HG03159 (cell line): ENCODE results near the gene PTF1A.
A peak's percentile ranks its signal among the peaks of the same experiment; 100 is the strongest.

Experiments
- ATAC-seq: cut with Tn5 transposase; IDR thresholded peaks from one replicate; pipeline ENCODE4 v1.9.1; 2021; ENCODE audit warnings: mild to moderate bottlenecking, moderate library complexity; ENCODE audit not compliant: unreplicated experiment

Gene PTF1A

DNA sequence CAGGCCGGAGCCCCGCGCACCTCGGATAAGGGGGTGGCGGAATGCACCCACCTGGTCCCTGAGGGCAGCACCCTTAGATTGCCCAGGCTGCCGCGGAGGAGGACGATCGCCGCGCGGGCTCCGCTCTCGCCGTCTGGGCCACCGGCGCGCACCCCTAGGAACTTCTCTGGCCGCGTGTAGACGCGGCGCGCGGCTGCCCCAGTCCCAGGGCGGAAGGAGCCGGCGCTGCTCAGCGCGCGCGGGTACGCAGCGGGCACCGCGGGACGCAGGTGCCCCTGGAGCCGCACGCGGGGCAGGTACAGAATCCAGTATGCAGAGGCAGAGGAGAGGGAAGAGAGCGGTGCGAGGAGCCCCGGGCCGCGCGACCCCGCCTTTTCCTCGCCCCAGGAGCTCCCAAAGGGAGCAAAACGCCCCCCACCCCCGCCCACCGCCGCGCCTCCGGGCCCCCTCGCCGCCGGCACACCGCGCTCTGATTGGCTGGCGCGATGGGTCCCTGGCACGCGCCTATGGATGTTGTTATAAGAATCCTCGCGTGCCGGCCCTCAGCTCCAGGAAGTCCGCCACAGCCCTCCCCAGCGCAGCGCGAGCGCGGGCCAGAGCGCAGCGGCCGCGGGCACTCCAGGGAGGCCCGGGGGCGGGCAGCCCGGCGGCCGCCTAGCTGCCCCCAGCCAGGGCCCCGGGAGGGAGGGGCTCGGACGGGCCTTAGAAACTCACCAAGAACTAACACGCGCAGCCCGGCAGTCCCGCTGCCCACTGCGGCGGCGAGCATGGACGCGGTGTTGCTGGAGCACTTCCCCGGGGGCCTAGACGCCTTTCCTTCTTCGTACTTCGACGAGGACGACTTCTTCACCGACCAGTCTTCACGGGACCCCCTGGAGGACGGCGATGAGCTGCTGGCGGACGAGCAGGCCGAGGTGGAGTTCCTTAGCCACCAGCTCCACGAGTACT, at the start of gene PTF1A:
Gene PTF1A, plus strand, starts transcription at position 549 of the 948 bp plus-strand sequence. Its CDS starts 219 bp downstream, at position 768.
- no peak for ATAC-seq

- ATAC-seq = no peak
Observed at GRCh38 chr10:23146258-23146657, 45.9 kb upstream of the PTF1A start.

- ATAC-seq = no peak
Observed at GRCh38 chr10:23147035-23147434, 45.1 kb upstream of the PTF1A start.

DNA sequence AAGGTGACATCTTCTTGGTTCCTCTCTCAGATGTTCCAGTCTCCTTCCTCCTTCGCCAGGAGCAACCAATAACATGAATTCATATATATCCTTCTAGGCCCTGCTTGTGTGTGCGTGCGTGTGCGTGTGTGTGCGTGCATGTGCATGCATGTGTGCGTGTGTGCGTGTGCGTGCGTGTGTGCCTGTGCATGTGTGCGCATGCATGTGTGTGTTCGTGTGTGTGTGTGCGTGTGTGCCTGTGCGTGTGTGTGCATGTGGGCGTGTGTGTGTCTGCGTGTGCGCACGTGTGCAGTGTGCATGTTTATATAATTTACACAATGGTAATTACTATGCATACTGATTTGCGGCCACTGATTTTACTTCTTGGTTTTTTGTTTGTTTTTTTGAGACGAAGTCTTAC, 43.9 kb upstream of the PTF1A start:
- ATAC-seq = no peak

- no peak for ATAC-seq
Observed at GRCh38 chr10:23150091-23150490, 42.0 kb upstream of the PTF1A start.

- no peak for ATAC-seq
Observed at GRCh38 chr10:23150610-23151009, 41.5 kb upstream of the PTF1A start.

GRCh38 chr10:23151071-23151470, 41.0 kb upstream of the PTF1A start:
- ATAC-seq = no peak

- ATAC-seq = no peak
Observed at GRCh38 chr10:23155169-23155568, 36.9 kb upstream of the PTF1A start.

DNA sequence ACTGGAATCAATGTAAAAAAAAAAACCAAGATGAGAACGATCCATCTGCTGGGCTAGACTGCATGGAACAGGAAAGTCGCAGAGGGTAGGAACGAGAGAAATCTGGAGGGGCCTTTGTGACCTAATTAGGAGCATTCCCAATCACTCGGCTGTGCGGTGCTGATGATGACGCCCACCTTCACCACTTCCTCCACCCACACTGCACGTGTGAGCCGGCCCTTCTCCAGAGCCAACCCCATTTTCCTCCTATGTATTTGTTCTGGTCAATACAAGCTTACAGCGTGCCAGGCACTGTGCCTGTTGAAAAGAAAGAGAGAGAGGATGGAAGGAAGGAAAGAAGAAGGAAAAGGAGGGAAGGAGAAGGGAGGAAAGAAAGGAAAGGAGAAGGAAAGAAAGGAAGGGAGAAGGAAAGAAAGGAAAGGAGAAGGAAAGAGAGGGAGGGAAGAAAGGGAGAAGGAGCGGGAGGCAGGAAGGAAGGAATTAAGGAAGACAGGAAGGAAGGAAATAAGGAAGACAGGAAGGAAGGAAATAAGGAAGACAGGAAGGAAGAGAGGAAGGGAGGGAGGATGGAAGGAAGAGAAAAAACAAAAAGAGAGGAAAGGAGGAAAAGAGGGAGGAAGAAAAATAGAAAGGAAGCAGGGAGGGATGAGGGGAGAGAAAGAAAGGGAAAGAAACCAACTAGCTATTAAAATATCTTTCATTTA, 35.5 kb upstream of the PTF1A start:
- no peak for ATAC-seq

GRCh38 chr10:23157239-23157681, 34.9 kb upstream of the PTF1A start:
- no peak for ATAC-seq

- peak; percentile 69 for ATAC-seq
Observed at GRCh38 chr10:23157691-23158369, 34.3 kb upstream of the PTF1A start.

DNA sequence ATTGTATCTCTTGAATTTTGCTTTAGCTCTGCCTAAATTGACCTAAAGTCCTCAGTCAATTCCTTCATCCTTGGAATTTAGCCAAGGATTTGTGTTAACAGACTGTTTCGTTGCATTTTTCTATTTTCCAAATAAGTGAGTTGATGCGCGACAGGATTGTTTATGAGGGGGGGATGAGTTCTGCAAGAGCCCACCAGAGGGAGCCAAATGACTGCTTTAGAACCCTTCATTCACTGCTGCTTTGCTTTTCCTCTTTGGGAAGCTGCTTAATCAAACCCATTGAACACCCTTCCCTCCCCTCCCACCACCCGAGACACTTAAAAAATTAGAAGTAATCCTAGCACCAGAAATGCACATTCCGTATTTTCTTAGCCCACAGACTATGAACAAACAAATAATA, 33.7 kb upstream of the PTF1A start:
- peak; percentile 86 for ATAC-seq

- no peak for ATAC-seq
Observed at GRCh38 chr10:23171232-23171876, 20.8 kb upstream of the PTF1A start.

GRCh38 chr10:23172429-23173213, 19.5 kb upstream of the PTF1A start:
- no peak for ATAC-seq

DNA sequence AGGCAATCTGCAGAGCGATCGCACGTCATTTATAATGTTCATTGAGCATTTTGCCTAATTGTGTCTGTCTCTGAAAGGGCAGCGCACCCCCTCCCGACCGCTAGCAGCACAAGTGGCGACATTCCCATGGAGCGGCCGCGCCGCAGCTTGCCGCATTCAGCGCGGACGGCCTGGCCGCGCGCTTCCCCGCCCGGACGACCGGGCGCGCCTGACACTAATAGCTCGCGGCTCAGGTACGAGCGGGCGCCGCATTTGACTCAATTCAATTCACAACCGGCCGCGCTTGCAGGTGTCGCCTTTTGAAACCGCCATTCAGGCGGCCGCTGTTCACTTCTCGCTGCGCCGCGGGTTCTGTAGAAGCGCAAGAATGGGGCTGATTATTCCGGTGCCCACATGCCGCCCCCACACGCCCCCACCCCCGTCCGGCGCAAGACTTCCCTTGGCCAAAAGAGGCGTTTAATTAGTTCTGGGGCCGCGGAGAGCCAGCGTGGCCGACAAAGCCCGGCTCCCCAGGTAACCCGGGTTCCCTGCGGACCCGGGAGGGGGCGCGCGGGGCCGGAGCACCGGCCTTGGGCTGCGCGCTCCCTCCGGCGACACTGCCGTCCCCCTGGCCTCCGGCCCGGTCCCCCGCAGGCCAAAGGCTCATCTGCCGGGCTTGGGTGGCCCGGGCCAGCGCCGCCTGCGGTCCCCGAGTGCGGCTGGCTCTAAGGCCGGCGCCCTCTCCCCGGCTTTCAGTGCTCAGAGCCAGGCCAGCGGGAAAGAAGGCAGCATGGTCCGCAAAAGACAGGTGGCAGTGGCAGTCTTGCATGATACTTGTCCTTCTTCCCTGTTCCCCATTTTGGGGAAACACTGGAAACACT, 18.7 kb upstream of the PTF1A start:
- ATAC-seq = no peak

GRCh38 chr10:23174074-23174976, 17.8 kb upstream of the PTF1A start:
- ATAC-seq = no peak

DNA sequence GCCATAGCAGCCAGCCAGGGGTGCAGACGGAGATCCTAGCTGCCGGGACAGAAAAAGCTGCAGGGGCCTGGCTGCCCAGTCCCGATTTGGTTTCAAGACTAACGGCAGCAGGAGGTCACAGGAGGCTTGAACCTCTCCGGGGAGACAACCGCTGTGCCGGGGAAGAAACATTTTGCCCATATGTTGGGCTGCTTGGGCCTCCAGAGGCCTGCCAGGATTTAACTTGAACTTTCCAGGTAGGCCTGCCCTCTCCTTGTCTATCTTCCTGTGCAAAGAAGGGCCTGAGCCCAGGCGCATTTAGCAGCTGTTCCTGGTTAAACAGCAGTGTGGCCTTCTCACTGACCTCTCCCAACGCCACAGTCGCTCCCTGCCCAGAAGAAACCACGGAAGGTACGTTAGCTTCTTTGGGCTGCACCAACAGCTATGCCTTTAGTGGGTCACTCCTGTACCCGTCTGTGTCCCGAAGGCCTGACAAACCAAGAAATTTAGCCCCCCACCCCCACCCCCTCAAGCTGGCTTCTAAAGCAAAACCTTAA, 17.1 kb upstream of the PTF1A start:
- no peak for ATAC-seq

DNA sequence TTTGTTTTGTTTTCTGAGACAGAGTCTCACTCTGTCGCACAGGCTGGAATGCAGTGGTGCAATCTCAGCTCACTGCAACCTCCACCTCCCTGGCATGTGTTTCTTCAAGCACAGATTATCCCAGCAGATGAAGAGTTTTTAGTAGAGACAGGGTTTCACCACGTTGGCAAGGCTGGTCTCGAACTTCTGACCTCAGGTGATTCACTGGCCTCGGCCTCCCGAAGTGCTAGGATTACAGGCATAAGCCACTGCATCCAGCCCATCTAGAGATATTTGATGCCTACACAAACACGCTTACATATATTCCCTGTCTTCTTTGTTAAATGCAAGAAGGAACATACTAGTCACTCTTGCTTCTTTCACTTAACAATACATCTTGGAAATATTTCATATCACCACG, 5.9 kb upstream of the PTF1A start:
- no peak for ATAC-seq
